ENCODE results near the gene SLC50A1. TPM values are rescaled to one million over a fixed set of nuclear protein-coding genes. Genes with fewer than 3 reads are reported as not detected.
A peak's percentile ranks its signal among the peaks of the same experiment; 100 is the strongest.

Gene SLC50A1
- total and polyA plus RNA-seq, 2 of the 8 experiments (the other 6 are each of a cell fraction or from before 2014, with no cell fraction given): 36.5 to 90.8 TPM

- TF ChIP-seq CHD7 (IDR thresholded peaks at IDR 0.05; ENCODE audit: insufficient replicate concordance, low read length) (no peak), RNF2 (IDR thresholded peaks at IDR 0.05; ENCODE audit: borderline replicate concordance, low read depth, low read length, missing control alignments, poor library complexity, severe bottlenecking) (peak; percentile 63), TEAD4 (IDR thresholded peaks at IDR 0.05; ENCODE audit: low read depth, low read length) (0 out of 2 replicates have a peak, but pooled peaks have one; percentile 30), EZH2 (IDR thresholded peaks at IDR 0.05; ENCODE audit: low read depth, low read length, severe bottlenecking) (peak; percentile 61)
Measured at GRCh38 chr1:155126556-155127104, 9.0 kb upstream of the SLC50A1 start (continued).
